SK-N-SH treated with all-trans-retinoic acid at 6 μM for 48 hours (cell line): ENCODE results near the gene MAP2K1.

Experiments
- ATAC-seq: fragments of 200-7000 bp; cut with Tn5 transposase; 3 replicates; pipeline ENCODE4 v1.9.1; 2020; ENCODE audit warnings: mild to moderate bottlenecking, moderate library complexity
- BACH2 ChIP-seq: fragments of 250-450 bp; sonication (Bioruptor Pico); IDR thresholded peaks from 2 replicates; pipeline ENCODE4 v1.9.0; 2021; ENCODE audit warnings: mild to moderate bottlenecking, borderline replicate concordance
- CREB5 ChIP-seq: fragments of 250-450 bp; sonication (Bioruptor Pico); IDR thresholded peaks from 2 replicates; pipeline ENCODE4 v1.5.1; 2020; ENCODE audit warnings: low read depth, mild to moderate bottlenecking, moderate library complexity
- CSRNP3 ChIP-seq: fragments of 250-450 bp; sonication (Bioruptor Pico); IDR thresholded peaks from 2 replicates; pipeline ENCODE4 v1.5.1; 2021; ENCODE audit warnings: mild to moderate bottlenecking, moderate library complexity
- ESRRG ChIP-seq: fragments of 250-450 bp; sonication (Bioruptor Pico); IDR thresholded peaks from 2 replicates; pipeline ENCODE4 v1.6.1; 2021; ENCODE audit warnings: mild to moderate bottlenecking
- GLIS3 ChIP-seq: fragments of 250-450 bp; sonication (Bioruptor Pico); IDR thresholded peaks from 2 replicates; pipeline ENCODE4 v1.5.0; 2020; ENCODE audit warnings: mild to moderate bottlenecking, moderate library complexity
- ISL1 ChIP-seq: fragments of 250-450 bp; sonication (Bioruptor Pico); IDR thresholded peaks from 2 replicates; pipeline ENCODE4 v2.1.2; 2022; ENCODE audit warnings: mild to moderate bottlenecking, moderate library complexity
- OSR1 ChIP-seq: fragments of 250-450 bp; sonication (Bioruptor Pico); IDR thresholded peaks from 2 replicates; pipeline ENCODE4 v1.8.0; 2022; ENCODE audit warnings: moderate library complexity, mild to moderate bottlenecking, inconsistent platforms
- PATZ1 ChIP-seq: fragments of 250-450 bp; sonication (Bioruptor Pico); IDR thresholded peaks from 2 replicates; pipeline ENCODE4 v1.8.0; 2020; ENCODE audit warnings: mild to moderate bottlenecking, moderate library complexity, borderline replicate concordance
- PPARA ChIP-seq: fragments of 250-450 bp; sonication (Bioruptor Pico); IDR thresholded peaks from 2 replicates; pipeline ENCODE4 v1.5.0; 2020; ENCODE audit warnings: mild to moderate bottlenecking, borderline replicate concordance
- RARB ChIP-seq: fragments of 250-450 bp; sonication (Bioruptor Pico); IDR thresholded peaks from 2 replicates; pipeline ENCODE4 v1.8.0; 2021; ENCODE audit warnings: mild to moderate bottlenecking, moderate library complexity
- SNAI2 ChIP-seq: fragments of 250-450 bp; sonication (Bioruptor Pico); IDR thresholded peaks from 2 replicates; pipeline ENCODE4 v1.5.0; 2020; ENCODE audit warnings: mild to moderate bottlenecking, moderate library complexity
- TCF4 ChIP-seq: fragments of 250-450 bp; sonication (Bioruptor Pico); IDR thresholded peaks from 2 replicates; pipeline ENCODE4 v1.8.0; 2021; ENCODE audit warnings: mild to moderate bottlenecking, moderate library complexity, borderline replicate concordance
- TOX ChIP-seq: fragments of 250-450 bp; sonication (Bioruptor Pico); IDR thresholded peaks from 2 replicates; pipeline ENCODE4 v1.8.0; 2021; ENCODE audit warnings: mild to moderate bottlenecking, moderate library complexity, borderline replicate concordance
- TSHZ2 ChIP-seq: fragments of 250-450 bp; sonication (Bioruptor Pico); IDR thresholded peaks from 2 replicates; pipeline ENCODE4 v1.5.0; 2020; ENCODE audit warnings: mild to moderate bottlenecking, moderate library complexity
- ZC3H10 ChIP-seq: fragments of 250-450 bp; sonication (Bioruptor Pico); IDR thresholded peaks from 2 replicates; pipeline ENCODE4 v1.5.1; 2021; ENCODE audit warnings: mild to moderate bottlenecking, moderate library complexity
- ZFP3 ChIP-seq: fragments of 250-450 bp; sonication (Bioruptor Pico); IDR thresholded peaks from 2 replicates; pipeline ENCODE4 v1.5.0; 2020; ENCODE audit warnings: mild to moderate bottlenecking, moderate library complexity
- ZFP30 ChIP-seq: fragments of 450-650 bp; formaldehyde crosslinking; IDR thresholded peaks from 2 replicates; pipeline ENCODE4 v1.5.0; 2022; ENCODE audit warnings: mild to moderate bottlenecking, moderate library complexity
- ZNF565 ChIP-seq: fragments of 450-650 bp; formaldehyde crosslinking; conservative IDR thresholded peaks from 2 replicates; pipeline ENCODE4 v1.5.0; 2020; ENCODE audit warnings: low read depth, mild to moderate bottlenecking, moderate library complexity
- ZNF70 ChIP-seq: fragments of 450-650 bp; formaldehyde crosslinking; IDR thresholded peaks from 2 replicates; pipeline ENCODE4 v1.5.0; 2020; ENCODE audit warnings: mild to moderate bottlenecking, moderate library complexity
- ZNF8 ChIP-seq: fragments of 450-650 bp; formaldehyde crosslinking; IDR thresholded peaks from 2 replicates; pipeline ENCODE4 v1.5.0; 2020; ENCODE audit warnings: mild to moderate bottlenecking, moderate library complexity
- TF ChIP-seq, protein P1 (sequence below): fragments of 250-450 bp; sonication (Bioruptor Pico); IDR thresholded peaks from 2 replicates; pipeline ENCODE4 v1.8.0; 2021; ENCODE audit warnings: low read depth, mild to moderate bottlenecking, moderate library complexity, borderline replicate concordance

Gene MAP2K1

GRCh38 chr15:66440501-66440900, 53.8 kb downstream of the MAP2K1 start:
- TF ChIP-seq TCF4 (CRISPR knock-in tag) (no peak), GLIS3 (no peak), PATZ1 (CRISPR knock-in tag) (no peak)
- ATAC-seq: no peak

- ATAC-seq: no peak
- TF ChIP-seq CSRNP3: no peak
- TF ChIP-seq RARB (CRISPR knock-in tag): no peak
- no peak for TF ChIP-seq ZFP3 (CRISPR knock-in tag)
- no peak for TF ChIP-seq ESRRG (CRISPR knock-in tag)
- TF ChIP-seq ZNF565 (CRISPR knock-in tag): no peak
- no peak for TF ChIP-seq PPARA
- TF ChIP-seq ZC3H10 (CRISPR knock-in tag): no peak
- TF ChIP-seq TCF4 (CRISPR knock-in tag): no peak
- TF ChIP-seq TSHZ2 (CRISPR knock-in tag): no peak
- TF ChIP-seq ISL1: no peak
- no peak for TF ChIP-seq TOX (CRISPR knock-in tag)
- TF ChIP-seq, protein P1, sequence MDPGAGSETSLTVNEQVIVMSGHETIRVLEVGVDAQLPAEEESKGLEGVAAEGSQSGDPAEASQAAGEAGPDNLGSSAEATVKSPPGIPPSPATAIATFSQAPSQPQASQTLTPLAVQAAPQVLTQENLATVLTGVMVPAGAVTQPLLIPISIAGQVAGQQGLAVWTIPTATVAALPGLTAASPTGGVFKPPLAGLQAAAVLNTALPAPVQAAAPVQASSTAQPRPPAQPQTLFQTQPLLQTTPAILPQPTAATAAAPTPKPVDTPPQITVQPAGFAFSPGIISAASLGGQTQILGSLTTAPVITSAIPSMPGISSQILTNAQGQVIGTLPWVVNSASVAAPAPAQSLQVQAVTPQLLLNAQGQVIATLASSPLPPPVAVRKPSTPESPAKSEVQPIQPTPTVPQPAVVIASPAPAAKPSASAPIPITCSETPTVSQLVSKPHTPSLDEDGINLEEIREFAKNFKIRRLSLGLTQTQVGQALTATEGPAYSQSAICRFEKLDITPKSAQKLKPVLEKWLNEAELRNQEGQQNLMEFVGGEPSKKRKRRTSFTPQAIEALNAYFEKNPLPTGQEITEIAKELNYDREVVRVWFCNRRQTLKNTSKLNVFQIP: no peak
- TF ChIP-seq GLIS3: no peak
- no peak for TF ChIP-seq BACH2 (CRISPR knock-in tag)
- no peak for TF ChIP-seq SNAI2 (CRISPR knock-in tag)
Measured at GRCh38 chr15:66452420-66452819, 65.7 kb downstream of the MAP2K1 start.

GRCh38 chr15:66452971-66453580, 66.4 kb downstream of the MAP2K1 start:
- no peak for ATAC-seq
- TF ChIP-seq CREB5 (CRISPR knock-in tag) (no peak), ZNF70 (CRISPR knock-in tag) (no peak), BACH2 (CRISPR knock-in tag) (no peak), ZFP30 (CRISPR knock-in tag) (no peak), ZNF8 (CRISPR knock-in tag) (no peak), CSRNP3 (no peak), TCF4 (CRISPR knock-in tag) (no peak), ISL1 (no peak), TOX (CRISPR knock-in tag) (no peak), ZNF565 (CRISPR knock-in tag) (no peak), PPARA (no peak), ESRRG (CRISPR knock-in tag) (no peak), PATZ1 (CRISPR knock-in tag) (no peak), TSHZ2 (CRISPR knock-in tag) (no peak), GLIS3 (no peak), OSR1 (CRISPR knock-in tag) (no peak), SNAI2 (CRISPR knock-in tag) (no peak)
